Superior temporal gyrus (tissue), 1 donor: ENCODE results near the gene ZNF786.
"Not testable (repeated sequence)": the region's sequence is repeated elsewhere in the genome, so short reads cannot be mapped to it uniquely, and the experiment has no call there.

Experiments
- DNase-seq: peaks from one replicate; pipeline ENCODE4 v3.0.0-alpha.2; 2016; ENCODE audit errors: extremely low spot score

ZNF786 gene, protein sequence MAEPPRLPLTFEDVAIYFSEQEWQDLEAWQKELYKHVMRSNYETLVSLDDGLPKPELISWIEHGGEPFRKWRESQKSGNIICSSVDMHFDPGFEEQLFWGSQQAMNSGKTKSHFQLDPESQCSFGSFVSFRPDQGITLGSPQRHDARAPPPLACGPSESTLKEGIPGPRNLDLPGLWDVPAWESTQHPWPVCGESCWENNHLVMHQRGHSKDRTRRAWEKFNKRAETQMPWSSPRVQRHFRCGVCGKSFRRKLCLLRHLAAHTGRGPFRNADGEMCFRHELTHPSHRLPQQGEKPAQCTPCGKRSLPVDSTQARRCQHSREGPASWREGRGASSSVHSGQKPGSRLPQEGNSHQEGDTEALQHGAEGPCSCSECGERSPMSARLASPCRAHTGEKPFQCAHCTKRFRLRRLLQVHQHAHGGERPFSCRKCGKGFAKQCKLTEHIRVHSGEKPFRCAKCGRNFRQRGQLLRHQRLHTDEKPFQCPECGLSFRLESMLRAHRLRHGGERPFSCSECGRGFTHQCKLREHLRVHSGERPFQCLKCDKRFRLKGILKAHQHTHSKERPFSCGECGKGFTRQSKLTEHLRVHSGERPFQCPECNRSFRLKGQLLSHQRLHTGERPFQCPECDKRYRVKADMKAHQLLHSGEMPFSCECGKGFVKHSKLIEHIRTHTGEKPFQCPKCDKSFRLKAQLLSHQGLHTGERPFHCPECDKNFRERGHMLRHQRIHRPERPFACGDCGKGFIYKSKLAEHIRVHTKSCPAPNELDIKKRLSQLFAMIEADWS

DNA sequence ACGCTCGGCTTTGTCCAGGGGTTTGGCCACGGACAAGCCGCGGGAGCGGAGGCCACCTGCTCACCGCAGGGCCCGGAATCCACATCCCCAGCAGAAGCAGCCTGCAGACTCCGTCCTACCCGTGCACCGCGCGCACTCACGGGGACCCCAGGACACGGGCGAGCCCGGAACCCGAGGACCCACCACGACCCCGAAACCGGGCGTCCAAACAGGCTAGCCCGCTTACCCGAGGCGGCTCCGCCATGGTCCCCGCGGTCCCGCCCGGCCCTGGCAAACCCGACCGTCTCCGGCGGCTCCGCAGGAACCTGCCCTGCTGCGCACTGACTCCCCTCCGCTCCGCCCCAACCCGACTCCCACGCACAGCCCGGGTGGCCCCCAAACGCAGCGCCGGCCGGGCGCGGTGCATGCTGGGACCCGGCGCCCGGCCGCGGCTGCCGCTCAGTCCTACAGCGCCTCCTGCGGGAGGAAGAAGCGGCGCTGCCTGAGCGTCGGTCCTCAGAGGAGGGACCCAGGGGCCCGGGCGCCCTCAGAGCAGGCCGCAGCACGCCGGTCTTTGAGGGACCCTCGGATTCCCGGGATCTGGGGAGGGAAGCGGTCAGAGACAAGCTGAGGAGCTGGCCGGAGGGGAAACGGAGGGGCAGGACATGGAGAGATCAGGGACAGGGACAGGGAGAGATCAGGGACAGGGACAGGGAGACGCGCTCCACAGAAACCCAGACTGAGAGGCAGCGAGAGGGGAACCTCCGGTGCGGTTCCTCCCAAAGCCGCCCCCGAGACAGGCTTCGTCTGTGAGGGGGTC is at the start of gene ZNF786:
TSS of gene ZNF786 (minus strand) at position 322 of the 799 bp plus-strand sequence. CDS start at position 244, 78 bp downstream.
- DNase-seq = peak; percentile 92

GRCh38 chr7:149136118-149136517 is 45.6 kb upstream of the ZNF786 start:
- DNase-seq = no peak

DNA sequence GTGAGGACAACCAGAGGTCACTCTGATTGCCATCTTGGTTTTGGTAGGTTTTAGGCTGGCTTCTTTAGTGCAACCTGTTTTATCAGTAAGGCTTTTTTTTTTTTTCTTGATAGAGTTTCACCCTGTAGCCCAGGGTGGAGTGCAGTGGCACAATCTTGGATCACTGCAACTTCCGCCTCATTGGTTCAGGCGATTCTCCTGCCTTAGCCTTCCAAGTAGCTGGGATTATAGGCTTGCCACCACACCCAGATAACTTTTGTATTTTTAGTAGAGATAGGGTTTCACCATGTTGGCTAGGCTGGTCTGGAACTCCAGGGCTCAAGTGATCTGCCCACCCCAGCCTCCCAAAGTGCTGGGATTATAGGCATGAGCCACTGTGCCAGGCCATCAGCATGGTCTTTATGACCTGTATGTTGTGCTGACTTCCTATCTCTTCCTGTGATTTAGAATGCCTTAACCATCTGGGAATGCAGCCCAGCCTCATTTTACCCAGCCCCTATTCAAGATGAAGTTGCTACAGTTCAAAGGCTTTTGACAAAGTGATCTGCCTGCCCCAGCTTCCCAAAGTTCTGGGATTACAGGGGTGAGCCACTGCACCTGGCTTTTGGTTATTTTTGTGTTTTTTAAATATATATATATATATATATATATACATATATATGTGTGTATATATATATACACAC is 42.7 kb upstream of the ZNF786 start:
- no peak for DNase-seq

GRCh38 chr7:149130572-149131198 is 40.2 kb upstream of the ZNF786 start:
- DNase-seq = no peak

DNA sequence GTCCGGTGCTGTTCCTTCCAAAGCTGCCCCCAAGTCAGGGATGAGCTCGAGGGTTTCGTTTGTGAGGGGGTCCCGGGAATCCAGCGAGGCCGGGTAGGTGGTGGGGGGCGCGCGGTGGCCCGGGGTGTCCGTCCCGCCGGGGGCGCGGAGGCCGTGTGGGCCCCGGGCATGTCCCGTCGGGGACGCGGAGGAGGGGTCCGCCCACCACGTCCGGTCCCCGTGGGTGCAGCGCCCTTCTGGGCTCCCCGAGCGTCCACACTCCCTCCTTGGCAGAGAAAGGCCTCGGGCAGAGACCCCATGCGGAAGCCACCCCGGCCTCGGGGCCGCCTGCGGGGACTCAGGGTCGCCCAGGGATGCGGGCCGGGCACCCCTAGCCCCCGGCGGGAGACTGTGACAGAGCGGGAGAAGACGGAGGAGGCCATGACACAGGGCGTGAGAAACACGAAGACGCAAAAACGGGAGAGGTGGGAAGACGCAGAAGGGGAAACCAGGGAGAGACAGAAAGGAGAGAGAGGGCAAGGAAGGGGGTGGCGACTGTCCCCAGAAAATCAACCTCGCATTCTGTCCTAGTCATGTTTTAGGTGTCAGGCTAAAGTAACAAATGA is 36.2 kb upstream of the ZNF786 start:
- peak; percentile 72 for DNase-seq

GRCh38 chr7:149125863-149126661 is 35.5 kb upstream of the ZNF786 start, which contains the start of gene ZNF425:
TSS of gene ZNF425 (minus strand) at chr7:149126324. CDS start at chr7:149126213, 111 bp downstream.
- DNase-seq = peak; percentile 93

GRCh38 chr7:149125189-149125862 is 34.8 kb upstream of the ZNF786 start:
- no peak for DNase-seq

DNA sequence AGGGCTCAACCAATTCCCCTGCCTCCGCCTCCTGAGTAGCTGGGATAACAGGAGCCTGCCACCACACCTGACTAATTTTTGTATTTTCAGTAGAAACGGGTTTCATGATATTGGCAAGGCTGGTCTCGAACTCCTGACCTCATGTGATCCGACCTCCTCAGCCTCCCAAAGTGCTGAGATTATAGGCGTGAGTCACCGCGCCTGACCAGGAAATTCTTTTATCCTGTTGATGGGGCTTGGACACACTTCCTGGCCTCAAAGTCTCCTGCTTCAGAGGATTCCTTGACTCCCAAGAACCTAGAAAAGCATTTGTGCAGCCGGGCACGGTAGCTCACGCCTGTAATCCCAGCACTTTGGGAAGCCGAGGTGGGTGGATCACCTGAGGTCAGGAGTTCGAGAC is 19.5 kb upstream of the ZNF786 start:
- no peak for DNase-seq

DNA sequence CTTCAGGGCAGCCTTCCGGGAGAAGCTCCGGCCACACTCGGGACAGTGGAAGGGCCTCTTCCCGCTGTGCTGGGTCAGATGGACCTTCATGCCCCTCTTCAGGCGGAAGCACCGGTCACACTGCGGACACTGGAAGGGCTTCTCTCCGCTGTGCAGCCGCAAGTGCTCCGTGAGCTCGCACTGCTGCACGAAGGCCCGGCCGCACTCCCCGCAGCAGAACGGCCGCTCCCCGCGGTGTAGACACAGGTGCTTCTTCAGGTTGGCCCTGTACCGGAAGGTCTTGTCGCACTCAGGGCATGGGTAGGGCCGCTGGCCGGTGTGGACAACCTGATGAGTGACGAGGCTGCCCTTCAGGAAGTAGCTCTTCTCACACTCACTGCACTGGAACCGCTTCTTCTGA is 14.2 kb upstream of the ZNF786 start:
- DNase-seq = no peak

DNA sequence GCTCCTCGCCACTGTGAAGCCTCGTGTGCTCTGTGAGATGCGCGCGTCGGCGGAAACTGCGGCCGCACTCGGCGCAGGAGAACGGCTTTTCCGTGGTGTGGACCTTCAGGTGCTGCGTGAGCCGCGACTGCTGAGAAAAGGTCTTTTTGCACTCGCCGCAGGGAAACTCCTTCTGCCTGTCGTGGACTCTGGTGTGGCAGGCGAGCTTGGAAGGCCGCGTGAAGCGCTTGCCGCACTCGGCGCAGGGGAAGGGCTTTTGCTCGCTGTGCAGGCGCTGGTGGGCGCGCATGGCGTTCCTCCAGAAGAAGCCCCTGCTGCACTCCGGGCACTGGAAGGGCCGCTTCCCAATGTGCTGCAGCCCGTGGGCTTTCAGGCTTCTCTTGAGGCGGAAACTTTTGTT is 13.7 kb upstream of the ZNF786 start:
- no peak for DNase-seq

DNA sequence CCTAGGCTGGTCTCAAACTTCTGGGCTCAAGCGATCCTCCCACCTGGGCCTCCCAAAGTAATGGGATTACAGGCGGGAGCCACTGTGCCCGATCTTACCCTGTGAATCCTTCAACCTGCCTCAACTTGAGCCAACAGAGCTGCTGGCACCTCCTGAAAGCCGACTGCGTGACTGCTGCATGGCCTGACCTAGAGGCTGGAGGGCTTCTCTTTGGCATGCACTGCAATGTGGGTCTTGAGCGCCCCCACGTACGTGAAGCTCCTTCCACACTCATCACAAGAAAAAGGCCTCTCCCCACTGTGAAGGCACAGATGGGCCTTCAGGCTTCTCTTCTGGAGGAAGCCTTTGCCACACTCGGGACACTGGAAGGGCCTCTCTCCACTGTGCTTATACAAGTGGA is 12.9 kb upstream of the ZNF786 start:
- DNase-seq = no peak

GRCh38 chr7:149102666-149103065 is 12.1 kb upstream of the ZNF786 start:
- no peak for DNase-seq

- no peak for DNase-seq
These were observed 10.3 kb upstream of the ZNF786 start for GRCh38 chr7:149100821-149101220.

GRCh38 chr7:149099058-149099457 is 8.5 kb upstream of the ZNF786 start:
- no peak for DNase-seq

- DNase-seq = no peak
These were observed 6.6 kb upstream of the ZNF786 start for GRCh38 chr7:149097088-149097487.

- no peak for DNase-seq
These were observed 2.7 kb upstream of the ZNF786 start for GRCh38 chr7:149093228-149093627.

GRCh38 chr7:149092244-149092643 is 1.7 kb upstream of the ZNF786 start:
- not testable (repeated sequence) for DNase-seq

- no peak for DNase-seq
These were observed 3.1 kb downstream of the ZNF786 start for GRCh38 chr7:149087376-149087775.

- no peak for DNase-seq
These were observed 4.7 kb downstream of the ZNF786 start for GRCh38 chr7:149085866-149086265.
